NB4 (cell line): ENCODE data around the gene IDI2.

ENCODE experiments used
- CTCF ChIP-seq: IDR thresholded peaks from one replicate; pipeline ENCODE4 v1.5.1; 2012; ENCODE audit warnings: low read depth, low read length
- MAX ChIP-seq: IDR thresholded peaks from 2 replicates; pipeline ENCODE4 v1.6.1; 2011; ENCODE audit warnings: low read depth, low read length
- MYC ChIP-seq: IDR thresholded peaks from 2 replicates; pipeline ENCODE4 v1.6.1; 2011; ENCODE audit warnings: low read depth, low read length
- POLR2A ChIP-seq: IDR thresholded peaks from 2 replicates; pipeline ENCODE4 v1.6.1; 2011; ENCODE audit warnings: mild to moderate bottlenecking; ENCODE audit not compliant: insufficient read length; ENCODE audit errors: extremely low read depth

GRCh38 chr10:1037098-1037497 is 11.4 kb upstream of the IDI2 start:
- TF ChIP-seq MAX = no peak
- TF ChIP-seq CTCF = no peak
- no peak for TF ChIP-seq POLR2A
- TF ChIP-seq MYC = no peak
